H1 (cell line): ENCODE data around the gene ZCCHC17. TPM values are rescaled to one million over a fixed set of nuclear protein-coding genes. Genes with fewer than 3 reads are reported as not detected.

ENCODE experiments used
- CTCF ChIA-PET: fragments of 300-600 bp; sonication (Branson Sonifier 250); formaldehyde crosslinking; loops from one replicate; lab custom pipeline; 2021; ENCODE audit not compliant: partially characterized antibody; lab: Charles Lee
- POLR2A ChIA-PET: fragments of 300-600 bp; sonication (Branson Sonifier 250); formaldehyde crosslinking; loops from one replicate; lab custom pipeline; 2021; ENCODE audit warnings: inconsistent platforms; ENCODE audit not compliant: partially characterized antibody; lab: Charles Lee
- DNase-seq, 2 experiments: peaks; one replicate each; pipeline versions ENCODE4 v3.0.0 to v3.0.0-alpha.2; 2010 to 2022; ENCODE audit warnings: low spot score in 2 of 2, low read depth in 1 of 2, mixed read lengths in 1 of 2
- FAIRE-seq: peaks from 2 replicates; lab custom pipeline; 2011; peaks lifted over from hg19 to GRCh38; lab: Jason Lieb, UNC
- H2AFZ ChIP-seq: 2 replicates; pipeline ENCODE4 v1.8.1; 2012; ENCODE audit warnings: low read length, inconsistent platforms
- H2AK5ac ChIP-seq: 2 replicates; pipeline ENCODE4 v1.6.1; 2013; ENCODE audit warnings: low read depth, low read length
- H2BK120ac ChIP-seq: replicated peaks from 2 replicates; pipeline ENCODE3; 2013; ENCODE audit warnings: low read depth, low read length, inconsistent platforms
- H2BK12ac ChIP-seq: 2 replicates; pipeline ENCODE4 v1.6.1; 2013; ENCODE audit warnings: low read depth, low read length
- H2BK15ac ChIP-seq: 2 replicates; pipeline ENCODE4 v1.6.1; 2013; ENCODE audit warnings: low read length
- H2BK20ac ChIP-seq: 2 replicates; pipeline ENCODE4 v1.6.1; 2013; ENCODE audit warnings: low read length
- H2BK5ac ChIP-seq: 2 replicates; pipeline ENCODE4 v1.6.1; 2013; ENCODE audit warnings: low read depth, low read length
- H3K14ac ChIP-seq: 2 replicates; pipeline ENCODE4 v1.6.1; 2013; ENCODE audit warnings: inconsistent platforms; ENCODE audit not compliant: insufficient read length
- H3K18ac ChIP-seq: 2 replicates; pipeline ENCODE4 v1.6.1; 2013; ENCODE audit warnings: low read length; ENCODE audit errors: extremely low read depth
- H3K23ac ChIP-seq: 2 replicates; pipeline ENCODE4 v1.6.1; 2013; ENCODE audit warnings: inconsistent platforms; ENCODE audit not compliant: insufficient read length
- H3K23me2 ChIP-seq: 2 replicates; pipeline ENCODE4 v1.6.1; 2013; ENCODE audit warnings: low read depth, low read length
- H3K27ac ChIP-seq: 2 replicates; pipeline ENCODE4 v1.6.1; 2011; ENCODE audit warnings: low read depth, low read length, inconsistent platforms
- H3K27me3 ChIP-seq, 4 experiments: replicated peaks in 1 of 4; 1 replicate in 1 of 4; 2 replicates in 3 of 4; pipeline versions ENCODE4 v1.6.1 to v1.8.1; 2011 to 2013; ENCODE audit warnings: low read length in 3 of 4, mild to moderate bottlenecking in 3 of 4, inconsistent platforms in 2 of 4, mixed read lengths in 2 of 4, moderate library complexity in 1 of 4; ENCODE audit not compliant: control insufficient read depth in 3 of 4, insufficient read depth in 3 of 4; ENCODE audit errors: extremely low read depth in 1 of 4
- H3K36me3 ChIP-seq, 4 experiments: 2 replicates each; pipeline versions ENCODE4 v1.6.1 to v1.8.1; 2011 to 2013; ENCODE audit warnings: mild to moderate bottlenecking in 4 of 4, low read length in 3 of 4, moderate library complexity in 2 of 4, control low read depth in 1 of 4, inconsistent platforms in 1 of 4; ENCODE audit not compliant: insufficient read depth in 4 of 4, control insufficient read depth in 2 of 4
- H3K4ac ChIP-seq: replicated peaks from 2 replicates; pipeline ENCODE3; 2013; ENCODE audit warnings: low read length, low read depth, mixed read lengths, inconsistent platforms; ENCODE audit not compliant: insufficient read length
- H3K4me1 ChIP-seq, 4 experiments: replicated peaks in 1 of 4; 1 replicate in 1 of 4; 2 replicates in 3 of 4; pipeline versions ENCODE4 v1.6.1 to v1.8.1; 2011 to 2013; ENCODE audit warnings: low read length in 3 of 4, inconsistent platforms in 2 of 4, mixed read lengths in 1 of 4; ENCODE audit not compliant: insufficient read depth in 4 of 4, control insufficient read depth in 3 of 4
- H3K4me2 ChIP-seq, 2 experiments: 2 replicates each; pipeline versions ENCODE4 v1.6.1 to v1.8.1; 2011 to 2013; ENCODE audit warnings: low read depth in 2 of 2, low read length in 2 of 2, control low read depth in 1 of 2, inconsistent platforms in 1 of 2, mild to moderate bottlenecking in 1 of 2; ENCODE audit not compliant: insufficient read depth in 1 of 2
- H3K4me3 ChIP-seq, 4 experiments: fragments of 200-600, 300-600 bp in 1 of 4; sonication (generic), shearing (Covaris generic), sonication (Bioruptor Twin) in 1 of 4; 2 replicates each; pipeline versions ENCODE4 v1.5.1 to v1.8.1; 2011 to 2016; ENCODE audit warnings: low read length in 4 of 4, low read depth in 3 of 4, control low read depth in 2 of 4, inconsistent platforms in 2 of 4, mild to moderate bottlenecking in 2 of 4, mixed read lengths in 1 of 4, moderate library complexity in 1 of 4; ENCODE audit not compliant: insufficient read depth in 2 of 4; ENCODE audit errors: extremely low read depth in 1 of 4
- H3K56ac ChIP-seq: replicated peaks from 2 replicates; pipeline ENCODE3; 2013; ENCODE audit warnings: low read depth, mild to moderate bottlenecking, mixed read lengths, low read length, inconsistent platforms; ENCODE audit not compliant: insufficient read length
- H3K79me1 ChIP-seq: 2 replicates; pipeline ENCODE4 v1.6.1; 2013; ENCODE audit warnings: low read depth, low read length, control low read depth
- H3K79me2 ChIP-seq, 2 experiments: 2 replicates each; pipeline versions ENCODE4 v1.6.1 to v1.8.1; 2012 to 2013; ENCODE audit warnings: low read length in 2 of 2, mild to moderate bottlenecking in 2 of 2, inconsistent platforms in 1 of 2; ENCODE audit not compliant: insufficient read depth in 2 of 2, control insufficient read depth in 1 of 2
- H3K9ac ChIP-seq, 4 experiments: replicated peaks in 1 of 4; 1 replicate in 1 of 4; 2 replicates in 3 of 4; pipeline versions ENCODE4 v1.6.1 to v1.8.1; 2011 to 2013; ENCODE audit warnings: low read depth in 3 of 4, low read length in 3 of 4, control low read depth in 2 of 4, mild to moderate bottlenecking in 2 of 4, moderate library complexity in 2 of 4, inconsistent platforms in 1 of 4; ENCODE audit errors: extremely low read depth in 1 of 4
- H3K9me3 ChIP-seq, 2 experiments: 2 replicates each; pipeline versions ENCODE4 v1.6.1 to v1.8.1; 2012 to 2013; ENCODE audit warnings: mild to moderate bottlenecking in 2 of 2, moderate library complexity in 2 of 2, control low read depth in 1 of 2, inconsistent platforms in 1 of 2, low read depth in 1 of 2, low read length in 1 of 2, mixed read lengths in 1 of 2; ENCODE audit not compliant: insufficient read depth in 2 of 2
- H4K20me1 ChIP-seq, 2 experiments: replicated peaks in 1 of 2; 2 replicates each; pipeline versions ENCODE3 to v1.8.1; 2011 to 2013; ENCODE audit warnings: inconsistent platforms in 2 of 2, low read length in 2 of 2, mild to moderate bottlenecking in 1 of 2; ENCODE audit not compliant: insufficient read depth in 2 of 2, control insufficient read depth in 1 of 2
- H4K5ac ChIP-seq: 2 replicates; pipeline ENCODE4 v1.6.1; 2013; ENCODE audit warnings: low read length, low read depth, mixed read lengths, inconsistent platforms; ENCODE audit not compliant: insufficient read length
- H4K8ac ChIP-seq: 2 replicates; pipeline ENCODE4 v1.8.0; 2013; ENCODE audit warnings: mild to moderate bottlenecking, moderate library complexity, low read length, inconsistent platforms; ENCODE audit not compliant: insufficient read depth; ENCODE audit errors: extremely low read depth
- H4K91ac ChIP-seq: replicated peaks from 2 replicates; pipeline ENCODE3; 2013; ENCODE audit warnings: low read length, mixed read lengths, inconsistent platforms; ENCODE audit not compliant: insufficient read length
- BRCA1 ChIP-seq: IDR thresholded peaks from 2 replicates; pipeline ENCODE4 v1.6.1; 2012; ENCODE audit warnings: low read depth, low read length, improper control_type of control experiment
- CEBPB ChIP-seq: IDR thresholded peaks from 2 replicates; pipeline ENCODE4 v1.6.1; 2012; ENCODE audit warnings: low read depth, low read length
- FOSL1 ChIP-seq: IDR thresholded peaks from 2 replicates; pipeline ENCODE4 v1.6.1; 2011; ENCODE audit warnings: mild to moderate bottlenecking, low read depth, low read length, moderate library complexity; ENCODE audit not compliant: insufficient read depth
- GABPA ChIP-seq: IDR thresholded peaks from 2 replicates; pipeline ENCODE4 v1.6.1; 2011; ENCODE audit warnings: mild to moderate bottlenecking, low read length, moderate library complexity, borderline replicate concordance; ENCODE audit not compliant: insufficient read depth
- PHF8 ChIP-seq: fragments of 200-600 bp; sonication (generic); conservative IDR thresholded peaks from 2 replicates; pipeline ENCODE4 v1.7.1; 2012; ENCODE audit warnings: low read depth, mild to moderate bottlenecking, inconsistent platforms, low read length, moderate library complexity
- RXRA ChIP-seq: IDR thresholded peaks from 2 replicates; pipeline ENCODE4 v1.6.1; 2011; ENCODE audit warnings: low read depth, mild to moderate bottlenecking, low read length, moderate library complexity; ENCODE audit not compliant: insufficient read depth
- SAP30 ChIP-seq: fragments of 300-600 bp; sonication (generic); IDR thresholded peaks from 2 replicates; pipeline ENCODE4 v1.7.1; 2012; ENCODE audit warnings: low read length, moderate library complexity, mild to moderate bottlenecking, inconsistent platforms; ENCODE audit not compliant: insufficient read depth, insufficient replicate concordance
- TBP ChIP-seq: IDR thresholded peaks from 2 replicates; pipeline ENCODE4 v1.6.1; 2011; ENCODE audit warnings: low read depth, low read length, improper control_type of control experiment
- WGBS, 2 experiments: shearing (Covaris generic) in 1 of 2; methylation state at CpG; one replicate each; pipeline versions ENCODE4 v1.1.6 to v1.1.7; 2013 to 2015; ENCODE audit warnings: low lambda C conversion rate in 2 of 2, mixed read lengths in 2 of 2, inconsistent platforms in 1 of 2, low coverage in 1 of 2, missing lambda C conversion rate in 1 of 2; ENCODE audit not compliant: insufficient replicate concordance in 2 of 2, insufficient coverage in 1 of 2, insufficient read length in 1 of 2; ENCODE audit errors: extremely low coverage in 1 of 2, missing lambda C conversion rate in 1 of 2; 5-methylcytosine and 5-hydroxymethylcytosine counted together
- polyA plus RNA-seq, 7 experiments: library from polyadenylated mRNA; depleted of rRNA in 3 of 7; stranded (reverse) in 5 of 7; unstranded in 2 of 7; fragments of >200 nt in 5 of 7; fragments of 200-250 nt in 2 of 7; gene quantifications; 1 replicate in 5 of 7; 2 replicates in 1 of 7; 4 replicates in 1 of 7; pipeline versions ENCODE4 v1.2.1 to v1.2.3, GENCODE V29; 2011 to 2013; ENCODE audit warnings: missing spikeins in 2 of 7, mixed read lengths in 2 of 7
- total RNA-seq: library from RNA; stranded (reverse); fragmentation: NEBNext Ultra II Directional; extraction: Animal tissue kit (Norgen Biotek cat#: 25700); gene quantifications from 2 replicates; pipeline ENCODE4 v1.2.1, GENCODE V29; 2021

Gene ZCCHC17
- total and polyA plus RNA-seq, 2 of the 8 experiments (the other 6 are each of a cell fraction or from before 2014, with no cell fraction given) = 51.6 to 59.3 TPM

DNA sequence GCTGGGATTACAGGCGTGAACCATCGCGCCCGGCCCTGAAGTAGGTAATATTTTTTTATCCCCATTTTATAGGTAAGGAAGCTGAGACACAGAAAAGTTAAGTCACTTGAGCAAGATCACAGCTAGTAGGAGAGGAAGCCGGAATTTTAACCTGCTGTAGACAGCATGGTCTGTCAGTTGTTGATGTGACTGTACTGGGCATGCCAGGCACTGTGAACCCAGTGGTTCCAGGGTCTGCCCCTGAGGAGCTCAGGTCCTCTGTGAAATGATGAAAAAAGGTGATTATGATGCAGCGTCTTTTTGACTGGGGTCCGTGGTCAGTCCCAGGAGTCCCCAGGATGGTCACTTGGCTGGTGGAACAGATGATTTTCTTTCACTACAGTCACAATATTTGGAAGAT lies 92.8 kb downstream of the ZCCHC17 start:
- no peak overlapping the region for H2BK15ac ChIP-seq
- H3K27me3 ChIP-seq = no peaks in the 10 kb centered on the region
- no peak overlapping the region for H3K4me3 ChIP-seq
- no peak overlapping the region for H4K5ac ChIP-seq
- no peak overlapping the region for H2BK120ac ChIP-seq
- no peak overlapping the region for H2AK5ac ChIP-seq
- DNase-seq = no peak
- no peaks in the 10 kb centered on the region for H4K20me1 ChIP-seq
- H3K27ac ChIP-seq = no peak overlapping the region
- no peak overlapping the region for H3K14ac ChIP-seq
- H3K79me2 ChIP-seq = no peaks in the 10 kb centered on the region
- no peaks in the 10 kb centered on the region for H3K36me3 ChIP-seq
- H3K23me2 ChIP-seq = peaks cover 2% of the 10 kb centered on the region; the same call in 1 of the 2 replicates
- ChIA-PET CTCF (interaction anchor here (0.6 to 3.0 kb wide), 6 partner anchors 11 to 60 kb away, joined by 3 to 23 read pairs (median 3); partner anchors contain the start of gene FABP3), POLR2A (interaction anchor here (1.2 to 2.3 kb wide), 5 partner anchors 11 to 160 kb away, joined by 4 to 8 read pairs (median 5); partner anchors contain the start of gene FABP3)
- H2AFZ ChIP-seq = no peak overlapping the region
- no peak overlapping the region for H2BK12ac ChIP-seq
- H3K9me3 ChIP-seq = no peaks in the 10 kb centered on the region
- no peak overlapping the region for H3K4me2 ChIP-seq
- no peak overlapping the region for H3K18ac ChIP-seq
- no peak for FAIRE-seq
- H2BK5ac ChIP-seq = no peak overlapping the region
- no peak overlapping the region for H3K9ac ChIP-seq
- H3K56ac ChIP-seq = no peak overlapping the region
- no peak overlapping the region for H4K91ac ChIP-seq
- H2BK20ac ChIP-seq = no peak overlapping the region
- peaks cover 0 to 4% (median 3%) of the 10 kb centered on the region in 4 experiments; a peak in 4 of 7 replicates for H3K4me1 ChIP-seq
- WGBS, 2 experiments = 97% methylated on average over 7 of the region's 7 CpGs; no CpG with 5 or more reads in 1 of the 2 experiments
- H3K79me1 ChIP-seq = no peaks in the 10 kb centered on the region
- H3K23ac ChIP-seq = no peak overlapping the region
- peak overlapping the region; percentile 78 for H3K4ac ChIP-seq
- no peak overlapping the region for H4K8ac ChIP-seq
- TF ChIP-seq CEBPB (no peak), SAP30 (no peak), TBP (no peak), FOSL1 (no peak), RXRA (no peak), BRCA1 (no peak), PHF8 (no peak), GABPA (no peak)
